ENCODE measurements around the gene PDIA5.

DNA sequence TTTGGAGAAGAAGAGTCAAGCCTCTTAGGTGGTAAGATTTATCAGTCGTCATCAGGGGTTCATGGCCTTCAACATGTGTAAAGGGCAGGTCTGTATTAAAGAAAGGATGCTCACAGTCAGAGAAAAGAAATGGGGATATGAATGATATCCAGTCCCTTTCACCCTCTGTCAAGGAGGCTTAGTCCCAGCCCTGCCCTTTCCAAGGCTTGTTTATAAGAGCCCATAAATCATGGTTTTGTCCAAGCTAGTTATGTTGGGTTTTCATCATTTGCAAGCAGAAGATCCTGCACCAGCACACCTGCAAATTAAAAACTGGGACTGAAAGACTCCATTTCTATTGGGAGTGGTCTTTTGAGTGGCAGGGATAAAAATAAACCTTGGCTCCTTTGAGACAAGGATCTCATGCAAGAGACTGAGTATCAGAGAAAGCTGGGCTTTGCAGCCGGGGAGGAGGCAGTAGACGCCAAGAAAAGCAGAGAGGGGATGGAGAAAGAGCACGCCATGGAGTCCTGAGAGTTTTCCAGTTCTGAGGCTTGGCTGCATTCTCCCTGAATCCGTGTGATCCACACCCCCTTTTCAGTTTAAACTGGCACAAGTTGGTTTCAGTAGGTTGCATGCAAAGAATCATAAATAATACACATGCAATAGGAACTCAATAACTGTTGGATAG lies 12.6 kb upstream of the PDIA5 start:
- TF ChIP-seq, protein P1, sequence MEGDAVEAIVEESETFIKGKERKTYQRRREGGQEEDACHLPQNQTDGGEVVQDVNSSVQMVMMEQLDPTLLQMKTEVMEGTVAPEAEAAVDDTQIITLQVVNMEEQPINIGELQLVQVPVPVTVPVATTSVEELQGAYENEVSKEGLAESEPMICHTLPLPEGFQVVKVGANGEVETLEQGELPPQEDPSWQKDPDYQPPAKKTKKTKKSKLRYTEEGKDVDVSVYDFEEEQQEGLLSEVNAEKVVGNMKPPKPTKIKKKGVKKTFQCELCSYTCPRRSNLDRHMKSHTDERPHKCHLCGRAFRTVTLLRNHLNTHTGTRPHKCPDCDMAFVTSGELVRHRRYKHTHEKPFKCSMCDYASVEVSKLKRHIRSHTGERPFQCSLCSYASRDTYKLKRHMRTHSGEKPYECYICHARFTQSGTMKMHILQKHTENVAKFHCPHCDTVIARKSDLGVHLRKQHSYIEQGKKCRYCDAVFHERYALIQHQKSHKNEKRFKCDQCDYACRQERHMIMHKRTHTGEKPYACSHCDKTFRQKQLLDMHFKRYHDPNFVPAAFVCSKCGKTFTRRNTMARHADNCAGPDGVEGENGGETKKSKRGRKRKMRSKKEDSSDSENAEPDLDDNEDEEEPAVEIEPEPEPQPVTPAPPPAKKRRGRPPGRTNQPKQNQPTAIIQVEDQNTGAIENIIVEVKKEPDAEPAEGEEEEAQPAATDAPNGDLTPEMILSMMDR (IDR thresholded peaks at IDR 0.05; ENCODE audit: low read length) = no peak
- no peak for TF ChIP-seq EZH2 (optimal IDR thresholded peaks at IDR 0.05; ENCODE audit: low read depth, low read length)
- no peak for TF ChIP-seq EZH2phosphoT487 (IDR thresholded peaks at IDR 0.05; ENCODE audit: low read length)

All from MM.1S (cell line).